Uterus (tissue), 2 donors: ENCODE data around the gene MVP.

Source experiments
- CTCF ChIP-seq, 4 experiments: fragments of 200-600 bp in 2 of 4; fragments of 450-650 bp in 2 of 4; sonication (generic) in 2 of 4; IDR thresholded peaks; one replicate each; pipeline ENCODE4 v1.5.1; 2016 to 2019; ENCODE audit warnings: antibody characterized with exemption in 4 of 4, mild to moderate bottlenecking in 2 of 4, moderate library complexity in 1 of 4
- POLR2A ChIP-seq, 2 donors: fragments of 450-650 bp; IDR thresholded peaks; one replicate each; pipeline ENCODE4 v1.6.1; 2016; ENCODE audit warnings: antibody characterized with exemption in 2 of 2, mild to moderate bottlenecking in 1 of 2, moderate library complexity in 1 of 2

- TF ChIP-seq CTCF (IDR thresholded peaks at IDR 0.05) (no peak), POLR2A (IDR thresholded peaks at IDR 0.05) (no peak)
Measured at GRCh38 chr16:29821643-29822115, 1.4 kb downstream of the MVP start.
